K562 (cell line): ENCODE measurements around the gene MALAT1. TPM values are rescaled to one million over a fixed set of nuclear protein-coding genes. Genes with fewer than 3 reads are reported as not detected.

Experiments used
- ATF1 ChIP-seq, 2 experiments: fragments of 450-650 bp in 1 of 2; IDR thresholded peaks; 2 replicates each; pipeline ENCODE4 v1.6.1; 2016; ENCODE audit warnings: missing compliant biosample characterization in 1 of 2, missing genetic modification characterization in 1 of 2
- BRD4 ChIP-seq: fragments of 200-600 bp; sonication (generic); IDR thresholded peaks from 2 replicates; pipeline ENCODE4 v1.6.1; 2017; ENCODE audit warnings: inconsistent platforms
- CHCHD3 ChIP-seq: fragments of 250-450 bp; sonication (Bioruptor Pico); IDR thresholded peaks from 2 replicates; pipeline ENCODE4 v2.1.2; 2022; ENCODE audit warnings: mild to moderate bottlenecking
- ELF4 ChIP-seq: fragments of 450-650 bp; formaldehyde crosslinking; IDR thresholded peaks from 2 replicates; pipeline ENCODE4 v1.4.0; 2022; ENCODE audit warnings: missing genetic modification characterization
- HLTF ChIP-seq: fragments of 450-650 bp; IDR thresholded peaks from 2 replicates; pipeline ENCODE4 v1.6.1; 2016
- JUN ChIP-seq, 2 experiments: sonication (generic) in 1 of 2; formaldehyde crosslinking in 1 of 2; IDR thresholded peaks; 2 replicates each; pipeline versions ENCODE4 v1.6.1 to v1.8.0; 2012 to 2022; ENCODE audit warnings: borderline replicate concordance in 2 of 2, mild to moderate bottlenecking in 2 of 2, improper control_type of control experiment in 1 of 2, low read depth in 1 of 2, low read length in 1 of 2, missing genetic modification reagents in 1 of 2
- MTA2 ChIP-seq: fragments of 450-650 bp; IDR thresholded peaks from 2 replicates; pipeline ENCODE4 v1.6.1; 2016; ENCODE audit warnings: low read depth
- NCOA4 ChIP-seq: fragments of 450-650 bp; IDR thresholded peaks from 2 replicates; pipeline ENCODE4 v1.6.1; 2018; ENCODE audit warnings: mild to moderate bottlenecking; ENCODE audit not compliant: partially characterized antibody
- NFYB ChIP-seq: IDR thresholded peaks from 2 replicates; pipeline ENCODE4 v1.6.1; 2011; ENCODE audit warnings: mild to moderate bottlenecking, moderate library complexity; ENCODE audit not compliant: insufficient read length; ENCODE audit errors: extremely low read depth
- NONO ChIP-seq, 2 experiments: fragments of 200-400 bp in 1 of 2; fragments of 450-650 bp in 1 of 2; formaldehyde crosslinking in 1 of 2; IDR thresholded peaks; 2 replicates each; pipeline ENCODE4 v1.6.1; 2017; ENCODE audit warnings: low read depth in 2 of 2, mild to moderate bottlenecking in 2 of 2, moderate library complexity in 2 of 2, low read length in 1 of 2
- POLR3A ChIP-seq: IDR thresholded peaks from 2 replicates; pipeline ENCODE4 v1.6.1; 2011; ENCODE audit warnings: borderline replicate concordance, mild to moderate bottlenecking, moderate library complexity; ENCODE audit not compliant: insufficient read length, insufficient read depth; ENCODE audit errors: extremely low read depth
- RB1 ChIP-seq: fragments of 450-650 bp; IDR thresholded peaks from 2 replicates; pipeline ENCODE4 v1.6.1; 2017; ENCODE audit warnings: low read depth, mild to moderate bottlenecking
- RBFOX2 ChIP-seq: fragments of 200-400 bp; formaldehyde crosslinking; IDR thresholded peaks from 2 replicates; pipeline ENCODE4 v1.6.1; 2017; ENCODE audit warnings: low read depth, mild to moderate bottlenecking, low read length, moderate library complexity
- RBM22 ChIP-seq: fragments of 200-400 bp; formaldehyde crosslinking; IDR thresholded peaks from 2 replicates; pipeline ENCODE4 v1.6.1; 2018; ENCODE audit warnings: low read length, low read depth; ENCODE audit not compliant: poor library complexity, severe bottlenecking
- SMARCE1 ChIP-seq: fragments of 450-650 bp; IDR thresholded peaks from 2 replicates; pipeline ENCODE4 v1.7.1; 2016; ENCODE audit warnings: mild to moderate bottlenecking
- THRA ChIP-seq: fragments of 450-650 bp; IDR thresholded peaks from 2 replicates; pipeline ENCODE4 v1.6.1; 2017; ENCODE audit warnings: mild to moderate bottlenecking, moderate library complexity
- ZBED1 ChIP-seq: IDR thresholded peaks from 2 replicates; pipeline ENCODE4 v1.6.1; 2014
- ZNF124 ChIP-seq: sonication (generic); formaldehyde crosslinking; IDR thresholded peaks from 2 replicates; pipeline ENCODE4 v1.8.1; 2022; ENCODE audit warnings: missing genetic modification reagents
- ZNF274 ChIP-seq: IDR thresholded peaks from 2 replicates; pipeline ENCODE4 v1.6.1; 2011; ENCODE audit warnings: low read depth, mild to moderate bottlenecking, low read length, moderate library complexity, borderline replicate concordance
- ZNF57 ChIP-seq: fragments of 450-650 bp; formaldehyde crosslinking; IDR thresholded peaks from 2 replicates; pipeline ENCODE4 v1.4.0; 2020; ENCODE audit warnings: mild to moderate bottlenecking, moderate library complexity
- ZNF830 ChIP-seq: fragments of 250-450 bp; sonication (Bioruptor Pico); IDR thresholded peaks from 2 replicates; pipeline ENCODE4 v1.5.0; 2021; ENCODE audit warnings: mild to moderate bottlenecking
- polyA plus RNA-seq, 8 experiments: library from polyadenylated mRNA; depleted of rRNA in 4 of 8; stranded (reverse) in 5 of 8; unstranded in 3 of 8; fragments of >200 nt; fragmentation: Nextera tagmentation in 2 of 8; fragmentation: Illumina TruSeq in 1 of 8; extraction: Ambion mirVana in 2 of 8; extraction: Trizol in 1 of 8; gene quantifications; 2 replicates each; pipeline versions ENCODE4 v1.2.1 to v1.2.3, GENCODE V29; 2011 to 2014; ENCODE audit warnings: inconsistent platforms in 1 of 8, missing spikeins in 1 of 8
- total RNA-seq, 7 experiments: library from RNA; depleted of rRNA in 6 of 7; stranded (reverse); fragments of >200 nt in 6 of 7; fragmentation: Illumina TruSeq in 2 of 7; extraction: Trizol in 2 of 7; gene quantifications; 2 replicates each; pipeline versions ENCODE4 v1.2.1 to v1.2.3, GENCODE V29; 2011 to 2021; ENCODE audit warnings: low replicate concordance in 1 of 7
- TF ChIP-seq, protein P1 (sequence below): fragments of 150-350 bp; IDR thresholded peaks from 2 replicates; pipeline ENCODE4 v1.6.1; 2014; ENCODE audit warnings: low read depth, mild to moderate bottlenecking, low read length, borderline replicate concordance
- TF ChIP-seq, protein P2 (sequence below): fragments of 450-650 bp; IDR thresholded peaks from 2 replicates; pipeline ENCODE4 v1.7.0; 2016; ENCODE audit warnings: borderline replicate concordance

MALAT1 gene
- total and polyA plus RNA-seq, 9 of the 15 experiments (the other 6 are each of a cell fraction or from before 2014, with no cell fraction given), result 363 to 8,715 (median 2,351) TPM

DNA sequence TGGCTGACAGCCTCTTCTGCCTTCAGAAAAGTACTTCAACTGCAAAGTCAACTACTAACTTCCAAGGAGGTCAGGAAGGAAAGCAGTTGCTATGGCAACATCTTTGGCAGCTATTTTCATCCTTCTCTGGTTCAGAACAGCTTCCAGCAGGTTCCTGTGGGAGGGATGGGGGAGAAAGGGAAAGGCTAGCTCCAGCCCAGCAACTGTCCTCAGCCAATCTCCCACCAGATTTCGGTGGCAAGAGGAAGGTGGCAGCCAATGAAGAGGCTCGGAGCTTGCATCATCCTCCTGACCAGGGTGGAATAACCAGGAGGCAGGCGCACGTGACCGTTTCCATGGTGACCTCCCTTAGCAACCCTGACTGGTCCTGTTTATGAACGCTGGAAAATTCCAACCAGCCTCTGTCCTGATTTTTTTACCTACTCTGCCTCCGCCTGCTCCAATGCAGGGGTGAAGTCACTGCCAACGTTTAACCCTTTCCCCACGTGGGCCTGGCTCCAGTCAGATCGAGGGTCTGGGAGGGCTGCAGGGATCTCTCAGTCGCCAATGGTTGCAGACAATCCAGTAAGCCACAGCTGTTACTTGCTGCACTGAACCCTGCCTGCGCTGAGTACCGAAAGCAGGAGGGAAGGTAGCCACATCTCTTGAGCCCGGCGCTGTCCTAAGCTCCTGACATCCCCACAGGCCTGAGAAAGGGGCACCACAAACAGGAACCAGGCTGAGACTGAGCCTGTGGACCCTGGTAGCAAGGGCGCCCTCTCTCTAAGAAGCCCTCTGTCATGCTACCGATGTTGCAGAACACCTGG is 11.2 kb upstream of the MALAT1 start (continued):
- no peak for TF ChIP-seq ZNF274
- TF ChIP-seq ATF1 (CRISPR knock-in tag; IDR thresholded peaks at IDR 0.05), result no peak
- peak; percentile 32; the same call in 1 of the 2 replicates for TF ChIP-seq ATF1 (tag; IDR thresholded peaks at IDR 0.05)
- no peak for TF ChIP-seq RB1
- TF ChIP-seq RBFOX2, result no peak
- no peak for TF ChIP-seq ZNF57 (CRISPR knock-in tag)
- TF ChIP-seq, protein P1, sequence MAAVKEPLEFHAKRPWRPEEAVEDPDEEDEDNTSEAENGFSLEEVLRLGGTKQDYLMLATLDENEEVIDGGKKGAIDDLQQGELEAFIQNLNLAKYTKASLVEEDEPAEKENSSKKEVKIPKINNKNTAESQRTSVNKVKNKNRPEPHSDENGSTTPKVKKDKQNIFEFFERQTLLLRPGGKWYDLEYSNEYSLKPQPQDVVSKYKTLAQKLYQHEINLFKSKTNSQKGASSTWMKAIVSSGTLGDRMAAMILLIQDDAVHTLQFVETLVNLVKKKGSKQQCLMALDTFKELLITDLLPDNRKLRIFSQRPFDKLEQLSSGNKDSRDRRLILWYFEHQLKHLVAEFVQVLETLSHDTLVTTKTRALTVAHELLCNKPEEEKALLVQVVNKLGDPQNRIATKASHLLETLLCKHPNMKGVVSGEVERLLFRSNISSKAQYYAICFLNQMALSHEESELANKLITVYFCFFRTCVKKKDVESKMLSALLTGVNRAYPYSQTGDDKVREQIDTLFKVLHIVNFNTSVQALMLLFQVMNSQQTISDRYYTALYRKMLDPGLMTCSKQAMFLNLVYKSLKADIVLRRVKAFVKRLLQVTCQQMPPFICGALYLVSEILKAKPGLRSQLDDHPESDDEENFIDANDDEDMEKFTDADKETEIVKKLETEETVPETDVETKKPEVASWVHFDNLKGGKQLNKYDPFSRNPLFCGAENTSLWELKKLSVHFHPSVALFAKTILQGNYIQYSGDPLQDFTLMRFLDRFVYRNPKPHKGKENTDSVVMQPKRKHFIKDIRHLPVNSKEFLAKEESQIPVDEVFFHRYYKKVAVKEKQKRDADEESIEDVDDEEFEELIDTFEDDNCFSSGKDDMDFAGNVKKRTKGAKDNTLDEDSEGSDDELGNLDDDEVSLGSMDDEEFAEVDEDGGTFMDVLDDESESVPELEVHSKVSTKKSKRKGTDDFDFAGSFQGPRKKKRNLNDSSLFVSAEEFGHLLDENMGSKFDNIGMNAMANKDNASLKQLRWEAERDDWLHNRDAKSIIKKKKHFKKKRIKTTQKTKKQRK, result no peak
- TF ChIP-seq BRD4, result no peak
- no peak for TF ChIP-seq ELF4 (CRISPR knock-in tag)
- TF ChIP-seq SMARCE1, result no peak
- TF ChIP-seq THRA, result no peak
- no peak for TF ChIP-seq CHCHD3 (CRISPR knock-in tag)
- no peak for TF ChIP-seq ZNF830 (CRISPR knock-in tag)
- no peak for TF ChIP-seq MTA2
- no peak for TF ChIP-seq ZBED1
- TF ChIP-seq ZNF124 (CRISPR knock-in tag), result no peak
- TF ChIP-seq HLTF, result no peak
- no peak for TF ChIP-seq RBM22
- TF ChIP-seq NCOA4, result no peak
- TF ChIP-seq, protein P2, sequence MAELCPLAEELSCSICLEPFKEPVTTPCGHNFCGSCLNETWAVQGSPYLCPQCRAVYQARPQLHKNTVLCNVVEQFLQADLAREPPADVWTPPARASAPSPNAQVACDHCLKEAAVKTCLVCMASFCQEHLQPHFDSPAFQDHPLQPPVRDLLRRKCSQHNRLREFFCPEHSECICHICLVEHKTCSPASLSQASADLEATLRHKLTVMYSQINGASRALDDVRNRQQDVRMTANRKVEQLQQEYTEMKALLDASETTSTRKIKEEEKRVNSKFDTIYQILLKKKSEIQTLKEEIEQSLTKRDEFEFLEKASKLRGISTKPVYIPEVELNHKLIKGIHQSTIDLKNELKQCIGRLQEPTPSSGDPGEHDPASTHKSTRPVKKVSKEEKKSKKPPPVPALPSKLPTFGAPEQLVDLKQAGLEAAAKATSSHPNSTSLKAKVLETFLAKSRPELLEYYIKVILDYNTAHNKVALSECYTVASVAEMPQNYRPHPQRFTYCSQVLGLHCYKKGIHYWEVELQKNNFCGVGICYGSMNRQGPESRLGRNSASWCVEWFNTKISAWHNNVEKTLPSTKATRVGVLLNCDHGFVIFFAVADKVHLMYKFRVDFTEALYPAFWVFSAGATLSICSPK, result no peak
- no peak for TF ChIP-seq NONO (IDR thresholded peaks at IDR 0.05; ENCODE audit: low read depth in 2 of 2, low read length in 1 of 2)
- TF ChIP-seq POLR3A, result no peak
- peak; percentile 83; the same call in 1 of the 2 replicates for TF ChIP-seq JUN (IDR thresholded peaks at IDR 0.05; ENCODE audit: borderline replicate concordance, low read depth, low read length)
- TF ChIP-seq JUN (CRISPR knock-in tag; IDR thresholded peaks at IDR 0.05; ENCODE audit: borderline replicate concordance), result no peak; the same call in 1 of the 2 replicates
- peak; percentile 91 for TF ChIP-seq NFYB
